OCI-LY3 (cell line): ENCODE data around the gene IQSEC1.

Experiments used
- CTCF ChIP-seq: fragments of 200-600, 300-600 bp; sonication (generic); IDR thresholded peaks from 2 replicates; pipeline ENCODE4 v1.5.1; 2014; ENCODE audit warnings: antibody characterized with exemption, low read length, low read depth
- EZH2phosphoT487 ChIP-seq: fragments of 200-600 bp; shearing (Covaris generic); IDR thresholded peaks from 2 replicates; pipeline ENCODE4 v1.6.1; 2018; ENCODE audit warnings: antibody characterized with exemption, mixed run types, low read depth

- TF ChIP-seq CTCF (no peak), EZH2phosphoT487 (no peak)
These were observed 213.4 kb downstream of the IQSEC1 start for GRCh38 chr3:12859840-12860239.
